Lower leg skin (tissue), 4 donors: ENCODE data around the gene PRPF31. TPM values are rescaled to one million over a fixed set of nuclear protein-coding genes. Genes with fewer than 3 reads are reported as not detected.

ENCODE experiments used
- DNase-seq, 2 donors: peaks; one replicate each; pipeline ENCODE4 v3.0.0-alpha.2; 2019; ENCODE audit warnings: low spot score in 2 of 2
- H3K4me3 ChIP-seq: fragments of 200-600 bp; sonication (generic); 2 replicates; pipeline ENCODE4 v1.5.1; 2017; ENCODE audit warnings: mild to moderate bottlenecking, low read depth; ENCODE audit not compliant: poor library complexity, severe bottlenecking
- CTCF ChIP-seq, 3 donors: fragments of 450-650 bp; IDR thresholded peaks; one replicate each; pipeline ENCODE4 v1.5.1; 2016; ENCODE audit warnings: antibody characterized with exemption in 3 of 3, mild to moderate bottlenecking in 3 of 3, moderate library complexity in 2 of 3
- POLR2A ChIP-seq, 2 donors: fragments of 450-650 bp; IDR thresholded peaks; one replicate each; pipeline ENCODE4 v1.6.1; 2016 to 2017; ENCODE audit warnings: antibody characterized with exemption in 2 of 2, mild to moderate bottlenecking in 1 of 2, moderate library complexity in 1 of 2
- WGBS, 2 donors: methylation state at CpG; one replicate each; pipeline ENCODE4 v1.1.5; 2018; 5-methylcytosine and 5-hydroxymethylcytosine counted together
- intact Hi-C: fragments of 100-400 bp; cut with DNase I; formaldehyde crosslinking; loops from one replicate; pipeline ENCODE4 v1.15.0; 2023; ENCODE audit warnings: low total_unique reads
- total RNA-seq, 4 donors: library from RNA; depleted of rRNA; stranded (reverse); fragments of >200 nt; gene quantifications; one replicate each; pipeline ENCODE4 v1.1.0, GENCODE V29; 2016

Gene PRPF31
- total RNA-seq, 4 donors from 2014 or later, result 39.2 to 65.1 (median 47.3) TPM

GRCh38 chr19:54173951-54174834 is 58.6 kb downstream of the PRPF31 start:
- intact Hi-C loops, result no loop called here
- TF ChIP-seq CTCF (IDR thresholded peaks at IDR 0.05), result no peak
- no peak for TF ChIP-seq POLR2A (IDR thresholded peaks at IDR 0.05)
- DNase-seq, result no peak
- WGBS, 2 donors, result 67 to 78% methylated on average over 17 to 23 of the region's 25 CpGs
- H3K4me3 ChIP-seq, result no peak overlapping the region

- WGBS, 2 donors, result 53 to 89% methylated on average over 18 to 23 of the region's 23 CpGs
- intact Hi-C loops, result no loop called here
- TF ChIP-seq CTCF (IDR thresholded peaks at IDR 0.05), result no peak
- no peak for TF ChIP-seq POLR2A (IDR thresholded peaks at IDR 0.05)
- DNase-seq, result no peak
- H3K4me3 ChIP-seq, result no peak overlapping the region
These were observed 63.2 kb downstream of the PRPF31 start for GRCh38 chr19:54178581-54179261.

GRCh38 chr19:54179262-54179852 is 63.8 kb downstream of the PRPF31 start:
- TF ChIP-seq POLR2A (IDR thresholded peaks at IDR 0.05) (no peak), CTCF (IDR thresholded peaks at IDR 0.05) (no peak)
- WGBS, 2 donors, result 80 to 84% methylated on average over 10 of the region's 10 CpGs
- intact Hi-C loops, result no loop called here
- no peak overlapping the region for H3K4me3 ChIP-seq
- no peak for DNase-seq

GRCh38 chr19:54179921-54180461 is 64.4 kb downstream of the PRPF31 start:
- no peak overlapping the region for H3K4me3 ChIP-seq
- 52 to 60% methylated on average over 10 of the region's 10 CpGs for WGBS, 2 donors
- no peak for DNase-seq
- no peak for TF ChIP-seq CTCF (IDR thresholded peaks at IDR 0.05)
- no peak for TF ChIP-seq POLR2A (IDR thresholded peaks at IDR 0.05)
- intact Hi-C loops, result no loop called here

GRCh38 chr19:54180691-54181091 is 65.1 kb downstream of the PRPF31 start:
- DNase-seq, result no peak
- TF ChIP-seq CTCF (IDR thresholded peaks at IDR 0.05) (no peak), POLR2A (IDR thresholded peaks at IDR 0.05) (no peak)
- WGBS, 2 donors, result 96% methylated on average over 36 to 37 of the region's 37 CpGs
- intact Hi-C loops, result no loop called here
- H3K4me3 ChIP-seq, result no peak overlapping the region

Other genes with a start within 250 kb of the PRPF31 start
- gene MYADM, start 247.9 kb upstream of the PRPF31 start, total RNA-seq, result 10 to 100 TPM; 20.4 to 49.2 (median 33.6) TPM
- gene PRKCG, start 233.6 kb upstream of the PRPF31 start, total RNA-seq, result not detected
- not detected for gene CACNG7, start 206.5 kb upstream of the PRPF31 start, total RNA-seq
- under 1 TPM in 2 of 4 donors, not detected in 2; 0.05 to 0.08 TPM for gene CACNG8, start 152.8 kb upstream of the PRPF31 start, total RNA-seq
- not detected for gene CACNG6, start 124.1 kb upstream of the PRPF31 start, total RNA-seq
- not detected for gene VSTM1, start 51.9 kb upstream of the PRPF31 start, total RNA-seq
- not detected for gene TARM1, start 34.4 kb upstream of the PRPF31 start, total RNA-seq
- 1 to 10 TPM; 1.9 to 6.5 (median 3.7) TPM for gene OSCAR, start 15.0 kb upstream of the PRPF31 start, total RNA-seq
- gene NDUFA3, start 12.9 kb upstream of the PRPF31 start, total RNA-seq, result 10 to 100 TPM in 3 of 4 donors, 1 to 10 TPM in 1; 2.7 to 39.4 (median 30.2) TPM
- gene TFPT, start 97 bp upstream of the PRPF31 start, total RNA-seq, result 10 to 100 TPM; 11.1 to 20.4 (median 16.0) TPM
- 10 to 100 TPM; 19.5 to 56.9 (median 37.1) TPM for gene CNOT3, start 22.0 kb downstream of the PRPF31 start, total RNA-seq
- 1 to 10 TPM; 6.0 to 8.4 (median 6.6) TPM for gene LENG1, start 44.0 kb downstream of the PRPF31 start, total RNA-seq
- gene TMC4, start 57.4 kb downstream of the PRPF31 start, total RNA-seq, result 1 to 10 TPM; 2.4 to 9.3 (median 6.3) TPM
- gene MBOAT7, start 73.8 kb downstream of the PRPF31 start, total RNA-seq, result 100 to 1,000 TPM in 1 of 4 donors, 10 to 100 TPM in 3; 57.4 to 117 (median 62.2) TPM
- gene TSEN34, start 75.6 kb downstream of the PRPF31 start, total RNA-seq, result 100 to 1,000 TPM in 2 of 4 donors, 10 to 100 TPM in 2; 80.5 to 118 (median 107) TPM
- gene RPS9, start 85.1 kb downstream of the PRPF31 start, total RNA-seq, result 1,000 to 10,000 TPM; 2,457 to 3,045 (median 2,759) TPM
- 1 to 10 TPM in 2 of 4 donors, under 1 TPM in 2; 0.65 to 7.7 (median 3.5) TPM for gene LILRB3, start 107.3 kb downstream of the PRPF31 start, total RNA-seq
- 1 to 10 TPM in 2 of 4 donors, under 1 TPM in 1, not detected in 1; 0.98 to 1.6 (median 1.5) TPM for gene LILRA6, start 127.0 kb downstream of the PRPF31 start, total RNA-seq
- 1 to 10 TPM; 2.5 to 4.9 (median 4.1) TPM for gene LILRB5, start 141.5 kb downstream of the PRPF31 start, total RNA-seq
- 1 to 10 TPM in 2 of 4 donors, under 1 TPM in 2; 0.78 to 1.6 (median 1.1) TPM for gene LILRB2, start 165.4 kb downstream of the PRPF31 start, total RNA-seq
- gene LILRA5, start 197.4 kb downstream of the PRPF31 start, total RNA-seq, result 1 to 10 TPM in 1 of 4 donors, under 1 TPM in 1, not detected in 2; 0.59 to 2.4 TPM
- gene LILRA4, start 223.4 kb downstream of the PRPF31 start, total RNA-seq, result 1 to 10 TPM in 1 of 4 donors, under 1 TPM in 1, not detected in 2; 0.84 to 6.2 TPM
- 1 to 10 TPM in 2 of 4 donors, under 1 TPM in 2; 0.19 to 4.2 (median 2.0) TPM for gene LAIR1, start 249.2 kb downstream of the PRPF31 start, total RNA-seq